ENCODE data around the gene CHMP6.

The CHMP6 gene

DNA sequence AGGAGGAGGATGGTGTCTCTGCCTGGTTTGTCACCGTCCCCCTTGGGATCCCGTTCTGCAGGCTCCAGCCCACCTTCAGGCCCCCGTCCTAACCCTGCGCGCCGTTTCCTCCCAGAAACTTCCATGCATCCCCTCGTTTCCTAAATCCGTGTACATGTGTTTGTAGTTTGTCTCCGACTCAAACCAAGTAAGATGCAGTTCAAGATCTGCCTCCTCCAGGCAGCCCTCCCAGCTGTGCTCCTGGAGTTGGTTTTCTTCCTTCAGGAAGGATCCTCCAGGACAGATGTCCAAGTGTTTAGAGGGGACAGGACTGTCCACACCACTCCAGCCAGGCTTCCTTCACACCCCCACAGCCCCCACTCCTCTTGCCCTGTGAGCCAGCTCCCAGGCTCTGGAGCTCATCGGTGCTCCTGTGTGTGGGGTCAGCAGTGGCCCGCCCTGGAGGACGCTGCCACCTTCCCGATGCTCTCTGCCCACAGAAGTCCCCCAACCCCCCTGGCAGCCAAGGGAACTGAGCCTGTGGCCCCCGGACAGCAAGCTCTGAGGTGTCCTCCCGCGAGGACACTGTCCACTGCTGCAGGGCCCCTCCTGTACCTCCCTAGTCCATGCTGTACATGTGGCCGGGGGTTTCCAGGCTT is 54.6 kb downstream of the CHMP6 start:
- DNase-seq: no peak

DNA sequence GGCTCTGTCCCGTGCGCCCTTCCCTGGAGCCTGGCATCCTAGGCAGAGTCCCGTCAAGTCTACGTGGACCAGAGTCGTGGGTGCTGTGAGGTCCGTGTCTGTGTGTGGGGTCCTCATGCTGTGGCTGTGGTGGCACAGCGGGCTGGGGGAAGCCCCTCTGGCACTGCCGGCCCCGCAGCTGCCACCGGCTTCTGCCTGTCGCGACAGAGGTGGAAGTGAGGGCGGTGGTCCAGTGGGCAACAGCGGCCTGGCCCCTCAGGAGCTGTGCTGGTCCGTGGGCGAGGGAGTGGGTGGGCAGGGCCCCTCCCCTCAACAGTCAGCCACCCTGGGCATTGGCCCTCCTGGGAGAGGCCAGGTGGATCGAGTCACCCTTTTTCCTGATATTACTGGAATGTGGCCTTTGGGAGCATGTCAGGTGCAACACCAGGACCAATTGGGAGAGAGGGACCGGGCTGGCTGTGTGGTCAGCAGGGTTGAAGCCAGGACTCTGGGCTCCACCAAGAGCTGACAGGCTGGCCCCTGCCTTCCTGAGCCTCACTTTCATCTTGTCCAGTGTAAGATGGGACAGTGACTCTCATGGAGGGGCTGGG is 55.2 kb downstream of the CHMP6 start:
- DNase-seq: no peak

DNA sequence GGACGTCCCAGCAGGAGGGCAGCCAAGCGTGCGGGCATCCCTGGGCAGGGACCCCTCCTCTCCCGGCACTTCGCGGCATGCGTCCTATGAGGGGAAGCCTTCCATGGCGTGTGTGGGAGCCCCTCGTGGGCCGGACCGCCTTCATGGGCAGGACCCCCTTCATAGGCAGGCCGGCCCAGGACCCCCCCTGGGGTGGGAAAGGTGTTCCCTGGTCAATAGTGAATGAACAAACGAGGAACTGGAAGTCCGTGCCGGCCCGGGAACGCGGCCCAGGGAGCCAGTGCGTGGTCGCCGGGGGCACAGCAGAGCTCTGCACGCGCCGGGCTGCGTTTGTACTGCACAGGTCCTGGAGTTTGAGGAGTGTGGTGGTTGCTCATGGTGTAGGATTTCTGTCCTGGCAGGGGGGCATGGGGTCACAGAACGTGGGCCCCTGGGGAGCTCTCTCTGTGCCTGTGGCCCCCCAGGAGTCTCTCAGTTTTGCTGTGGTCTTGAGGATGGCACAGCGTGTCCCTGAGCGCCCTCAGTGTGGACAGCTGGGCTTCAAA is 57.3 kb downstream of the CHMP6 start:
- no peak for DNase-seq

DNA sequence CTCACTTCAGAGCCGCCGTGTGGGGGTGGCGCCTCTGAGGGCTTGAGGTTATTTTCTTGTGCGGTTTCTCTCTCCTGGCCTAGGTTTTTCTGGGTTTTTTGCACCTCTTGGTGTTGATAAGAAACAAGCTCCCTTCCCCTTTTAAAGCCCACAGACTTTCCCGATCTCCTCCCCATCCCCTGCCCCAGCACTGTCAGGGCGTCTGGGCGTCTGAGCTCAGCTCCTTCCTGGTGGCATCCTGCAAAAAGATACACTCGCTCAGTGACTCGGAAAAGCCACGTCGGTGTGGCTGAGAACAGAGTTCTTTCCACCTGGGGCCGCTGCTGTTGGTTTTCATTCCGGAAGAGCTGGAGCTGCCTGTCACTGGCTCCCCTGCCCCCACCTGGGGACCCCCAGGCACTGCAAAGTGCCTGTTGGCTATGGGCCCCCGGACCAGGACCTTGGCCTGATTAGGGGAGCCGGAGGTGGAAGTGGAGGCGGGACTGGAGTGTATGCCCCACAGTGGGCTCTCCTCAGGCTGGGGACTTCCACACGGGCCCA is 57.8 kb downstream of the CHMP6 start:
- DNase-seq: no peak

Measured in CD4-positive, alpha-beta T cell treated with Interleukin-6 for 4 hours (primary cell).